ENCODE measurements around the gene PLEKHA4. TPM values are rescaled to one million over a fixed set of nuclear protein-coding genes. Genes with fewer than 3 reads are reported as not detected.

The PLEKHA4 gene
- total and polyA plus RNA-seq, 9 of the 15 experiments (the other 6 are each of a cell fraction or from before 2014, with no cell fraction given) = 0.07 to 30.8 (median 11.4) TPM

DNA sequence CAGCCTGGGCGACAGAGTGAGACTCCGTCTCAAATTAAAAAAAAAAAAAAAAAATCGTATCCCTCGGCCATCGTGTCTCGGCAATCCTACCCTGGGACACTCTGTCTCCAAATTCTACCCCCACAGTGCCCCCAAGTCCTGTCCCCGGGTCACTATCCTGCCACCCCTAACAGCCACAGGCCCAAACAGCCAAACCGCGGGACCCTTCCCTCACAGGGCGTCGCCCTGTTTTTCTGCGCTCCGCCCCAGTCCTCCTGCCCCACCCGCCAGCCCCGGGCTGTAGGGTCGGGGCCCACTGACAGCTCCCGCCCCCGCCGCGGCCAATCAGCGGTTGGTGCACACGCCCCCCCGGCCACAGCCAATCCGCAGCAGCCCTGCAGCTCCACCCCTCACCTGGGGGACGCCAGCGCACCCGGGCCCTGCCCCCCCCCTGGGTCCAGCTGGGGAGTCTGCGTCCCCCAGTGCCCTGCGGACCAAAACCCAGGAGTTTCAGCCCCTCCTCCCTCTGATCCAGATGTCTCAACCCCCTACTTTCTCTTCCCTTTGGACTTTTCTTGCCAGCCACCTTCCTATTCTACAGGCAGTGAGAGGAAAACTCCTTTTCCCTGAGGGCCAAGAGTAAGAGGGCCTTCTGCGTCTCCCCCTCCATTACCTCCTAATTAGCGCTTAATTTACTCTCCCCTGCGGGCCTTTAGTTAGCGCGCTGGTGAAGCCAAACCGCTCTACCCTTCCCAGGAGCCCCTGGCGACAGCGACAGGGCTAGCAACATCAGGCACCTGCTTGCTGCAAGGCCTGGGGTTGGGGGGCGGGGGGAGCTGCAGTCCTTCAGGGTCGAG, 56.1 kb downstream of the PLEKHA4 start (continued):
- TF ChIP-seq SMAD3 (CRISPR knock-in tag; conservative IDR thresholded peaks at IDR 0.05) (no peak), ZNF76 (CRISPR knock-in tag; IDR thresholded peaks at IDR 0.05; ENCODE audit: borderline replicate concordance) (no peak), HDGF (IDR thresholded peaks at IDR 0.05) (no peak), ZNF780A (CRISPR knock-in tag; IDR thresholded peaks at IDR 0.05) (no peak), TOE1 (IDR thresholded peaks at IDR 0.05; ENCODE audit: borderline replicate concordance) (0 out of 2 replicates have a peak, but pooled peaks have one; percentile 21), TOE1 (CRISPR knock-in tag; IDR thresholded peaks at IDR 0.05; ENCODE audit: borderline replicate concordance, low read depth) (no peak), RCOR1 (IDR thresholded peaks at IDR 0.05; ENCODE audit: borderline replicate concordance in 1 of 2, low read depth in 2 of 2, low read length in 2 of 2) (no peak; a peak in 1 of 4 replicates), ZFPM2 (CRISPR knock-in tag; IDR thresholded peaks at IDR 0.05) (no peak), DPF2 (IDR thresholded peaks at IDR 0.05) (no peak; the same call in 1 of the 2 replicates), ZNF12 (CRISPR knock-in tag; IDR thresholded peaks at IDR 0.05) (no peak), STAG1 (CRISPR knock-in tag; IDR thresholded peaks at IDR 0.05; ENCODE audit: borderline replicate concordance) (no peak), ZNF239 (CRISPR knock-in tag; IDR thresholded peaks at IDR 0.05) (no peak), STAT5B (CRISPR knock-in tag; IDR thresholded peaks at IDR 0.05) (no peak), SREBF1 (IDR thresholded peaks at IDR 0.05; ENCODE audit: borderline replicate concordance, low read depth, low read length) (no peak), ZNF212 (CRISPR knock-in tag; IDR thresholded peaks at IDR 0.05) (no peak), ZNF274 (IDR thresholded peaks at IDR 0.05; ENCODE audit: borderline replicate concordance, low read depth, low read length) (no peak)
- TF ChIP-seq, protein P1, sequence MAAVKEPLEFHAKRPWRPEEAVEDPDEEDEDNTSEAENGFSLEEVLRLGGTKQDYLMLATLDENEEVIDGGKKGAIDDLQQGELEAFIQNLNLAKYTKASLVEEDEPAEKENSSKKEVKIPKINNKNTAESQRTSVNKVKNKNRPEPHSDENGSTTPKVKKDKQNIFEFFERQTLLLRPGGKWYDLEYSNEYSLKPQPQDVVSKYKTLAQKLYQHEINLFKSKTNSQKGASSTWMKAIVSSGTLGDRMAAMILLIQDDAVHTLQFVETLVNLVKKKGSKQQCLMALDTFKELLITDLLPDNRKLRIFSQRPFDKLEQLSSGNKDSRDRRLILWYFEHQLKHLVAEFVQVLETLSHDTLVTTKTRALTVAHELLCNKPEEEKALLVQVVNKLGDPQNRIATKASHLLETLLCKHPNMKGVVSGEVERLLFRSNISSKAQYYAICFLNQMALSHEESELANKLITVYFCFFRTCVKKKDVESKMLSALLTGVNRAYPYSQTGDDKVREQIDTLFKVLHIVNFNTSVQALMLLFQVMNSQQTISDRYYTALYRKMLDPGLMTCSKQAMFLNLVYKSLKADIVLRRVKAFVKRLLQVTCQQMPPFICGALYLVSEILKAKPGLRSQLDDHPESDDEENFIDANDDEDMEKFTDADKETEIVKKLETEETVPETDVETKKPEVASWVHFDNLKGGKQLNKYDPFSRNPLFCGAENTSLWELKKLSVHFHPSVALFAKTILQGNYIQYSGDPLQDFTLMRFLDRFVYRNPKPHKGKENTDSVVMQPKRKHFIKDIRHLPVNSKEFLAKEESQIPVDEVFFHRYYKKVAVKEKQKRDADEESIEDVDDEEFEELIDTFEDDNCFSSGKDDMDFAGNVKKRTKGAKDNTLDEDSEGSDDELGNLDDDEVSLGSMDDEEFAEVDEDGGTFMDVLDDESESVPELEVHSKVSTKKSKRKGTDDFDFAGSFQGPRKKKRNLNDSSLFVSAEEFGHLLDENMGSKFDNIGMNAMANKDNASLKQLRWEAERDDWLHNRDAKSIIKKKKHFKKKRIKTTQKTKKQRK (IDR thresholded peaks at IDR 0.05; ENCODE audit: borderline replicate concordance, low read depth, low read length) = no peak
- TF ChIP-seq, protein P2, sequence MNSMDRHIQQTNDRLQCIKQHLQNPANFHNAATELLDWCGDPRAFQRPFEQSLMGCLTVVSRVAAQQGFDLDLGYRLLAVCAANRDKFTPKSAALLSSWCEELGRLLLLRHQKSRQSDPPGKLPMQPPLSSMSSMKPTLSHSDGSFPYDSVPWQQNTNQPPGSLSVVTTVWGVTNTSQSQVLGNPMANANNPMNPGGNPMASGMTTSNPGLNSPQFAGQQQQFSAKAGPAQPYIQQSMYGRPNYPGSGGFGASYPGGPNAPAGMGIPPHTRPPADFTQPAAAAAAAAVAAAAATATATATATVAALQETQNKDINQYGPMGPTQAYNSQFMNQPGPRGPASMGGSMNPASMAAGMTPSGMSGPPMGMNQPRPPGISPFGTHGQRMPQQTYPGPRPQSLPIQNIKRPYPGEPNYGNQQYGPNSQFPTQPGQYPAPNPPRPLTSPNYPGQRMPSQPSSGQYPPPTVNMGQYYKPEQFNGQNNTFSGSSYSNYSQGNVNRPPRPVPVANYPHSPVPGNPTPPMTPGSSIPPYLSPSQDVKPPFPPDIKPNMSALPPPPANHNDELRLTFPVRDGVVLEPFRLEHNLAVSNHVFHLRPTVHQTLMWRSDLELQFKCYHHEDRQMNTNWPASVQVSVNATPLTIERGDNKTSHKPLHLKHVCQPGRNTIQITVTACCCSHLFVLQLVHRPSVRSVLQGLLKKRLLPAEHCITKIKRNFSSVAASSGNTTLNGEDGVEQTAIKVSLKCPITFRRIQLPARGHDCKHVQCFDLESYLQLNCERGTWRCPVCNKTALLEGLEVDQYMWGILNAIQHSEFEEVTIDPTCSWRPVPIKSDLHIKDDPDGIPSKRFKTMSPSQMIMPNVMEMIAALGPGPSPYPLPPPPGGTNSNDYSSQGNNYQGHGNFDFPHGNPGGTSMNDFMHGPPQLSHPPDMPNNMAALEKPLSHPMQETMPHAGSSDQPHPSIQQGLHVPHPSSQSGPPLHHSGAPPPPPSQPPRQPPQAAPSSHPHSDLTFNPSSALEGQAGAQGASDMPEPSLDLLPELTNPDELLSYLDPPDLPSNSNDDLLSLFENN (IDR thresholded peaks at IDR 0.05; ENCODE audit: low read depth in 2 of 2, low read length in 2 of 2) = no peak
- TF ChIP-seq, protein P3, sequence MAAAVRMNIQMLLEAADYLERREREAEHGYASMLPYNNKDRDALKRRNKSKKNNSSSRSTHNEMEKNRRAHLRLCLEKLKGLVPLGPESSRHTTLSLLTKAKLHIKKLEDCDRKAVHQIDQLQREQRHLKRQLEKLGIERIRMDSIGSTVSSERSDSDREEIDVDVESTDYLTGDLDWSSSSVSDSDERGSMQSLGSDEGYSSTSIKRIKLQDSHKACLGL (CRISPR knock-in tag; IDR thresholded peaks at IDR 0.05; ENCODE audit: borderline replicate concordance, poor library complexity, severe bottlenecking) = no peak
- TF ChIP-seq, protein P4, sequence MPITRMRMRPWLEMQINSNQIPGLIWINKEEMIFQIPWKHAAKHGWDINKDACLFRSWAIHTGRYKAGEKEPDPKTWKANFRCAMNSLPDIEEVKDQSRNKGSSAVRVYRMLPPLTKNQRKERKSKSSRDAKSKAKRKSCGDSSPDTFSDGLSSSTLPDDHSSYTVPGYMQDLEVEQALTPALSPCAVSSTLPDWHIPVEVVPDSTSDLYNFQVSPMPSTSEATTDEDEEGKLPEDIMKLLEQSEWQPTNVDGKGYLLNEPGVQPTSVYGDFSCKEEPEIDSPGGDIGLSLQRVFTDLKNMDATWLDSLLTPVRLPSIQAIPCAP (CRISPR knock-in tag; IDR thresholded peaks at IDR 0.05; ENCODE audit: borderline replicate concordance) = no peak
